ENCODE results near the gene NIPA2.

DNA sequence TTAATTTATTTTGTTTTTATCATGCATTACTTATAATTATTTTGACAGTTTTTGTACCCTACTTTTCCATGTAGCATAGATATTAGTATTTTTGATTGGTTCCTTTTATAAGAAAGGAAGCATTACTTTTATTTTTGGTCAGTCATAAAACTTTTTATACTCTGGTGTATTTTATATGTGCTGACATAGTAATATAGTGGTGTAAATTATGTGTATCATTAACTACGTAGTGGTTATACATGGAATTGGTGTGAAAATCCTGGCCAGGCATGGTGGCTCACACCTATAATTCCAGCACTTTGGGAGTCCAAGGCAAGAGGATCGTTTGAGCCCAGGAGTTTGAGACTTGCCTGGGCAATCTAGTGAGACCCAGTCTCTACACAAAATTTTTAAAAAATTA is 18.8 kb upstream of the NIPA2 start:
- no peak for TF ChIP-seq POLR2A (IDR thresholded peaks at IDR 0.05)
- TF ChIP-seq, protein P1, sequence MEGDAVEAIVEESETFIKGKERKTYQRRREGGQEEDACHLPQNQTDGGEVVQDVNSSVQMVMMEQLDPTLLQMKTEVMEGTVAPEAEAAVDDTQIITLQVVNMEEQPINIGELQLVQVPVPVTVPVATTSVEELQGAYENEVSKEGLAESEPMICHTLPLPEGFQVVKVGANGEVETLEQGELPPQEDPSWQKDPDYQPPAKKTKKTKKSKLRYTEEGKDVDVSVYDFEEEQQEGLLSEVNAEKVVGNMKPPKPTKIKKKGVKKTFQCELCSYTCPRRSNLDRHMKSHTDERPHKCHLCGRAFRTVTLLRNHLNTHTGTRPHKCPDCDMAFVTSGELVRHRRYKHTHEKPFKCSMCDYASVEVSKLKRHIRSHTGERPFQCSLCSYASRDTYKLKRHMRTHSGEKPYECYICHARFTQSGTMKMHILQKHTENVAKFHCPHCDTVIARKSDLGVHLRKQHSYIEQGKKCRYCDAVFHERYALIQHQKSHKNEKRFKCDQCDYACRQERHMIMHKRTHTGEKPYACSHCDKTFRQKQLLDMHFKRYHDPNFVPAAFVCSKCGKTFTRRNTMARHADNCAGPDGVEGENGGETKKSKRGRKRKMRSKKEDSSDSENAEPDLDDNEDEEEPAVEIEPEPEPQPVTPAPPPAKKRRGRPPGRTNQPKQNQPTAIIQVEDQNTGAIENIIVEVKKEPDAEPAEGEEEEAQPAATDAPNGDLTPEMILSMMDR (IDR thresholded peaks at IDR 0.05) = no peak

Data from uterus (tissue), 2 donors.